ENCODE data around the gene HSD11B2.

Gene HSD11B2

DNA sequence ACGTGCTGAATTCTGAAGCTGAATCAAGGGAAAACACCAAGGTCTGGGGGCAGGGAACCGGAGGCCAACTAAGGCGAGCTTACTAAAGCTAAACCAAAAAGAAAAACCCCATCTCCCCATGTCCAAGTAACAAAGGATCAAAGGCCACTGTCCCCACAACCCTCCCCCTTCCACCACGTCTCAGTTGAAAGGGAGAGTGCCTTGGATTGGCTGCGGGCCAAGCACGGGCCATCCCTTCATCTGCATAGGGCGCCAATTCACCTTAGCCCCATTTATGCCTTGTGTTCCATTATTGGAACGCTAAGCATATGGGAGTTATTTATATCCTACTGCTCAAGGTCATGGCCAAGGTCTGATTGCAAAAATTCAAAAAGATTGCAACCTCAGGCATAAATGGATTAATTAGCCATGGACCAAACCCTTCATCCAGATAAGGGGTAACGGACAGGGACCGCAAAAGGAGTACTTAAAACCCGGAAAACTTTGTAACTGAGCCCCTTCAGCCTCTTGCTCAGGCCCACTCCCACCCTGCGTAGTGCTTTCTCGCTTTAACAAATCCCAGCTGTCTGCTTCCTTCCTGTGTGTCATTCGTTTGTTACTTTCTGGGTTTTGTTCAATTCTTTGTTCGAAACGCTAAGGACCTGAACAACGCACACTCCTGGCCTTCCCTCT is 50.8 kb downstream of the HSD11B2 start:
- no peak for DNase-seq

DNA sequence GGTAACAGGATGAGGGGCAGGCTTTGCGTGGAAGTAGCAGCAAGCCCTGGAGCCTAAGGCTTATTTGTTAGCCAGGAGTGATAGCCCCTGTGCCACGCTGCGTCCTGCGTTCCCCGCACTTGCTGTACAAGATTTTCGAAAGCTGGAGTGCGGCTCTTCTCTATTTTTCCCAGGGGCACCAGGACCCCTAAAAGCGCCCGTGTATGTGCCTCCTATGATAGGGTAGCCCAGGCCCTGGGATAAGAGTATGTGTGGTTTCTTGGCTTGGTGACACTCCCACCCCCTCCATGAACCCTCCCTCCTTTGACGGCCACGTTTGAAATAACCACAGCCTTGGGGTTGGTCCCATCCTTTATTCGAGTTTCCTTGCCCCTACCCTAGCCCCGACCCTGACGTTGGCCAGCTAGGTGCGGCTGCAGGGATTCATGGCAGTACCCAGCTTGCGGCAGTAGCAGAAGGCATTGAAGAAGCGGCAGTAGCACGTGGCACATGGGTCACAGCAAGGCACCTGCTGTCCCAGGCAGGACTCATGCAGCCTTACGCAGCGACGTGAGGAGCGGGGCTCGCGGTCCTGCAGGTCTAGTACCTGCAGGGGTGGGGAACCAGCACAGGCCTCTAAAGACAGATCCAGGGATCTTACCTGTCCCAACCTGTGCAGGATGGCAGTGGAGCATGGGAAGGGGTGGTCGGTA is 51.5 kb downstream of the HSD11B2 start:
- DNase-seq, result no peak

DNA sequence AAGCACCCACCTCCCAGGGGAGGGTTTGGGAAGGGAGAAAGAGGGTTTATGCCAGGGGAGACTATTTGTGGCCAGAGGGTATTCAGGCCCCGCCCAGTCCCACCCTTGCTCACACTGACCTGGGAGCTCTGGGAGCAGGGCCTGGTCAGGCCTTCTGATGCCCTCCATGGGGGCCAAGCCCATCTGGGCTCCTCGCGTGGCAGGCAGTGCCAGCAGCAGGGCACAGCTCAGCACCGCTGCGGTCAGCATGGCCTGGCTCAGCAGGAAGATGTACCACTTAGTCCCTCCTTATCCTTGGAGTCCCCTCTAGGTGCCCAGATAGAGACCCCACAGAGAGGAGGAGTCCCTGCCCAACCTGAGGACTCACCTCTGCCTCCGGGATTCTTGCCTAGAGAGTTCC is 52.2 kb downstream of the HSD11B2 start, which contains the start of gene AGRP:
TSS of gene AGRP (minus strand) at position 398 of the 400 bp plus-strand sequence. CDS start at position 249, 149 bp downstream.
- no peak for DNase-seq

DNA sequence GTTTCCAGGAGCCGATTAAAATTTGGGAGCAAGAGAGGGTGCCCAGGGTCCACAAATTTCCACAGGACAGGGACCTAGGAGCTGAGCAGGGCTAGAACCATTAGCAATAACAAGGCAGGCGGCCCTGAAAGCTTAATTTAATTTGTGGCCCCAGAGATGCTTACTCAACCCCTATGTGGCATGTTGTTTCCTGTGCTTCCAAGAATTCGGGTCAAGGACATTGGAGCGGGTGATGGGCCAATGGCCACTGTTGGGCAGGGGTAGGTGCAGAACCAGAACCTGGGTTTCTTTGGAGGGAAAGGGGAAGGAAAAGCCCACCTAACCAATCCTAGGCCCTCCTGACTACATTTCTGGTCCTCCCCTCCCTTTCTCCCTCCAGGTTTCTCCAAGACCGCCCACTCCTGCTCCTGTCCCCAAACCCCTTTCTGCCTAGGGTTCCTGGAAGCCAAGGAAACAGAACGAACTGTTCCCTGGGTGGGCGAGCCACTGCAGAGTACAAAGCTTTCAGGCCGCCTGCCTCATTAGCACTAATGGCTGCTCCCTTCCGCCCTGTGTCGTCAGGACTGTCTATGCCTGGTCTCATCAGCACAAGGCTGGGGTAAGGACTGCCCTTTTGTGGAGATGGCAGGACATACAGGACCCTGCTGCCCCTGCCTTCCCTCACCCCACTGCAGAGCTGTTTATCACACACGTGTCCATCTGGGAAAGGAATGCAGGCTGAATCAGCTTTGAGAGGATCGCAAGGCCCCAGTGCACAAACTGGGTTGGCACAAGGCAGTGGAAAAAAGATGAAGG is 53.0 kb downstream of the HSD11B2 start:
- no peak for DNase-seq

DNA sequence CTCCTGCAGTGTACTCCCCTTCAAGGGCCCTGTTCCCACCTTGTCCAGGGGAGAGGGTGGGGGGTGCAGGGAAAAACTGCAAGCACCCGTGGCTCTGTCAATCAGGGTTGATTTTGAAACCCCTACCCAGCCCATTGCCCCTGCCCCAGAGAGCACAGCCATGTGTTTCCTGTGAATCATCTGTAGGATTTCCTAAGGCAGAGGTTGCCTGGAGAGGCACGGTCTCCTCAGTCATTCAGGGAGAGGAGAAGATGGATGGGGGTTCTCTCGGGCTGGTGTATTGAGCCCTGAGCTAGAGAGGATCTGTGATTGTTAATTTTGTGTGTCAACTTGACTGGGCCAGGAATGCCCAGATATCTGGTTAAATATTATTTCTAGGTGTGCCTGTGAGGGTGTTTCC is 55.9 kb downstream of the HSD11B2 start:
- DNase-seq, result no peak

Data from T1000 (cell line).